SK-N-SH (cell line): ENCODE measurements around the gene RIPK4. TPM values are rescaled to one million over a fixed set of nuclear protein-coding genes. Genes with fewer than 3 reads are reported as not detected.

ENCODE experiments used
- CTCF ChIA-PET: fragments of 300-600, 350-600 bp; formaldehyde crosslinking; extraction: SDS; loops from one replicate; lab custom pipeline; 2021; lab: Yijun Ruan, JAX
- POLR2A ChIA-PET: fragments of 350-600 bp; sonication (Branson Sonifier 250); formaldehyde crosslinking; extraction: SDS; loops from one replicate; lab custom pipeline; 2020; ENCODE audit warnings: antibody characterized with exemption, inconsistent platforms; lab: Yijun Ruan, JAX
- DNase-seq: peaks from one replicate; pipeline ENCODE4 v3.0.0; 2012
- H2AFZ ChIP-seq: fragments of 200-600 bp; sonication (generic); 2 replicates; pipeline ENCODE4 v1.8.1; 2016; ENCODE audit warnings: antibody characterized with exemption, mild to moderate bottlenecking, low read depth
- H3F3A ChIP-seq: fragments of 200-600 bp; sonication (generic); replicated peaks from 2 replicates; pipeline ENCODE3; 2016; ENCODE audit warnings: antibody characterized with exemption, mild to moderate bottlenecking; ENCODE audit not compliant: insufficient read depth
- H3K27ac ChIP-seq, 2 experiments: fragments of 200-500 bp in 1 of 2; fragments of 200-600 bp in 1 of 2; sonication (Bioruptor generic) in 1 of 2; sonication (generic), shearing (Covaris generic) in 1 of 2; 2 replicates each; pipeline versions ENCODE4 v1.5.1 to v1.6.1; 2014 to 2016; ENCODE audit warnings: low read depth in 2 of 2, inconsistent platforms in 1 of 2, low read length in 1 of 2, mild to moderate bottlenecking in 1 of 2, mixed read lengths in 1 of 2
- H3K27me3 ChIP-seq: fragments of 200-600 bp; sonication (generic), shearing (Covaris generic); 2 replicates; pipeline ENCODE4 v1.6.1; 2016; ENCODE audit warnings: mixed run types; ENCODE audit not compliant: insufficient read depth
- H3K36me3 ChIP-seq, 2 experiments: fragments of 200-500 bp in 1 of 2; fragments of 200-600 bp in 1 of 2; sonication (Bioruptor generic) in 1 of 2; sonication (generic) in 1 of 2; replicated peaks in 1 of 2; 2 replicates each; pipeline versions ENCODE3 to v1.5.1; 2014 to 2016; ENCODE audit warnings: low read length in 1 of 2, mild to moderate bottlenecking in 1 of 2; ENCODE audit not compliant: insufficient read depth in 2 of 2, control insufficient read depth in 1 of 2
- H3K4me1 ChIP-seq, 2 experiments: fragments of 200-500 bp in 1 of 2; fragments of 200-600 bp in 1 of 2; sonication (Bioruptor generic) in 1 of 2; sonication (generic), shearing (Covaris generic) in 1 of 2; 2 replicates each; pipeline versions ENCODE4 v1.5.1 to v1.6.1; 2014 to 2016; ENCODE audit warnings: low read depth in 1 of 2, low read length in 1 of 2, mixed run types in 1 of 2; ENCODE audit not compliant: insufficient read depth in 2 of 2, control insufficient read depth in 1 of 2
- H3K4me2 ChIP-seq: fragments of 200-600 bp; sonication (generic), shearing (Covaris generic); 2 replicates; pipeline ENCODE4 v1.6.1; 2017; ENCODE audit warnings: mixed run types
- H3K4me3 ChIP-seq, 2 experiments: fragments of 200-500 bp in 1 of 2; fragments of 200-600 bp in 1 of 2; sonication (Bioruptor generic) in 1 of 2; sonication (generic), shearing (Covaris generic) in 1 of 2; 2 replicates each; pipeline versions ENCODE4 v1.5.1 to v1.8.1; 2014 to 2016; ENCODE audit warnings: low read depth in 2 of 2, inconsistent platforms in 1 of 2, low read length in 1 of 2, mild to moderate bottlenecking in 1 of 2, mixed read lengths in 1 of 2, moderate library complexity in 1 of 2
- H3K79me2 ChIP-seq: fragments of 200-600 bp; sonication (generic); 2 replicates; pipeline ENCODE4 v1.8.1; 2017; ENCODE audit warnings: mild to moderate bottlenecking; ENCODE audit not compliant: insufficient read depth
- H3K9ac ChIP-seq: fragments of 200-600 bp; sonication (generic); 2 replicates; pipeline ENCODE4 v1.6.1; 2017; ENCODE audit warnings: mixed run types
- H3K9me2 ChIP-seq: fragments of 200-600 bp; sonication (generic); 2 replicates; pipeline ENCODE4 v1.6.1; 2017; ENCODE audit warnings: mixed run types
- H3K9me3 ChIP-seq: fragments of 200-600 bp; sonication (generic); 2 replicates; pipeline ENCODE4 v1.6.1; 2017; ENCODE audit warnings: mixed run types, mild to moderate bottlenecking, moderate library complexity
- H4K20me1 ChIP-seq: fragments of 200-600 bp; sonication (generic); 2 replicates; pipeline ENCODE4 v1.6.1; 2017; ENCODE audit warnings: mild to moderate bottlenecking, mixed run types; ENCODE audit not compliant: insufficient read depth
- ELF1 ChIP-seq: IDR thresholded peaks from 2 replicates; pipeline ENCODE4 v1.4.0; 2012
- EP300 ChIP-seq, 2 experiments: IDR thresholded peaks; 2 replicates each; pipeline versions ENCODE4 v1.4.0 to v1.6.1; 2012; ENCODE audit warnings: borderline replicate concordance in 1 of 2, low read depth in 1 of 2, low read length in 1 of 2
- FOSL2 ChIP-seq: IDR thresholded peaks from 2 replicates; pipeline ENCODE4 v1.4.0; 2012; ENCODE audit warnings: low read depth, mild to moderate bottlenecking, moderate library complexity, borderline replicate concordance
- FOXM1 ChIP-seq: IDR thresholded peaks from 2 replicates; pipeline ENCODE4 v1.4.0; 2012; ENCODE audit warnings: low read depth, mild to moderate bottlenecking
- GATA2 ChIP-seq: sonication (generic); formaldehyde crosslinking; IDR thresholded peaks from 2 replicates; pipeline ENCODE4 v1.5.0; 2020; ENCODE audit warnings: mild to moderate bottlenecking, missing genetic modification reagents
- IRF3 ChIP-seq: fragments of 150-350 bp; IDR thresholded peaks from 2 replicates; pipeline ENCODE4 v1.6.1; 2016; ENCODE audit warnings: mild to moderate bottlenecking, low read depth, low read length
- JUND ChIP-seq: IDR thresholded peaks from 2 replicates; pipeline ENCODE4 v1.4.0; 2012
- MEF2A ChIP-seq: IDR thresholded peaks from 2 replicates; pipeline ENCODE4 v1.4.0; 2012; ENCODE audit warnings: low read depth, borderline replicate concordance
- MXI1 ChIP-seq: IDR thresholded peaks from 2 replicates; pipeline ENCODE4 v1.6.1; 2012; ENCODE audit warnings: mild to moderate bottlenecking, low read depth, low read length, improper control_type of control experiment
- NFIC ChIP-seq: IDR thresholded peaks from 2 replicates; pipeline ENCODE4 v1.4.0; 2012; ENCODE audit warnings: borderline replicate concordance
- NRF1 ChIP-seq: IDR thresholded peaks from 2 replicates; pipeline ENCODE4 v1.6.1; 2012; ENCODE audit warnings: low read depth, mild to moderate bottlenecking, low read length
- RAD21 ChIP-seq: IDR thresholded peaks from 2 replicates; pipeline ENCODE4 v1.6.1; 2012; ENCODE audit warnings: mild to moderate bottlenecking, low read length
- RCOR1 ChIP-seq: fragments of 150-350 bp; IDR thresholded peaks from 2 replicates; pipeline ENCODE4 v1.6.1; 2017; ENCODE audit warnings: antibody characterized with exemption, low read length
- REST ChIP-seq: IDR thresholded peaks from 2 replicates; pipeline ENCODE4 v1.6.1; 2012; ENCODE audit warnings: mild to moderate bottlenecking, low read depth, low read length, moderate library complexity
- RFX5 ChIP-seq: IDR thresholded peaks from 2 replicates; pipeline ENCODE4 v1.6.1; 2012; ENCODE audit warnings: mild to moderate bottlenecking, improper control_type of control experiment, low read length
- RXRA ChIP-seq: IDR thresholded peaks from 2 replicates; pipeline ENCODE4 v1.4.0; 2012; ENCODE audit warnings: low read depth, mild to moderate bottlenecking, borderline replicate concordance
- SMC3 ChIP-seq: IDR thresholded peaks from 2 replicates; pipeline ENCODE4 v1.6.1; 2012; ENCODE audit warnings: low read depth, low read length, improper control_type of control experiment
- YY1 ChIP-seq: IDR thresholded peaks from 2 replicates; pipeline ENCODE4 v1.4.0; 2012; ENCODE audit warnings: low read depth, mild to moderate bottlenecking
- WGBS: methylation state at CpG from one replicate; pipeline ENCODE4 v1.1.6; 2017; ENCODE audit warnings: low lambda C conversion rate; 5-methylcytosine and 5-hydroxymethylcytosine counted together
- polyA plus RNA-seq, 3 experiments: library from polyadenylated mRNA; depleted of rRNA; stranded (reverse); fragments of >200 nt; gene quantifications; 2 replicates each; pipeline ENCODE4 v1.2.3, GENCODE V29; 2012
- TF ChIP-seq, protein P1 (sequence below): IDR thresholded peaks from 2 replicates; pipeline ENCODE4 v1.4.0; 2012; ENCODE audit warnings: low read depth, borderline replicate concordance

Gene RIPK4
- polyA plus RNA-seq, 1 of the 3 experiments (the other 2 are of a cell fraction): 11.0 TPM

GRCh38 chr21:41712201-41712600, 54.7 kb downstream of the RIPK4 start:
- Histone ChIP-seq H3K9me3 (no peaks in the 10 kb centered on the region), H3K9me2 (no peaks in the 10 kb centered on the region), H3K9ac (no peak overlapping the region), H4K20me1 (no peaks in the 10 kb centered on the region), H2AFZ (no peak overlapping the region), H3K27me3 (no peaks in the 10 kb centered on the region), H3K4me3 (no peak overlapping the region), H3K79me2 (no peaks in the 10 kb centered on the region), H3K4me1 (no peaks in the 10 kb centered on the region), H3K4me2 (no peak overlapping the region), H3K27ac (no peak overlapping the region), H3F3A (no peaks in the 10 kb centered on the region), H3K36me3 (no peaks in the 10 kb centered on the region)
- 74% methylated on average over 16 of the region's 18 CpGs for WGBS
- ChIA-PET POLR2A (no interaction called here), CTCF (no interaction called here)
- DNase-seq: no peak
- TF ChIP-seq NRF1: no peak
- TF ChIP-seq FOXM1: no peak
- no peak for TF ChIP-seq SMC3
- no peak for TF ChIP-seq YY1

GRCh38 chr21:41711416-41712007, 55.3 kb downstream of the RIPK4 start:
- Histone ChIP-seq H4K20me1 (no peaks in the 10 kb centered on the region), H3K9ac (no peak overlapping the region), H3K79me2 (no peaks in the 10 kb centered on the region), H3K9me2 (no peaks in the 10 kb centered on the region), H3K4me2 (no peak overlapping the region), H3K4me3 (no peak overlapping the region), H3F3A (no peaks in the 10 kb centered on the region), H3K36me3 (no peaks in the 10 kb centered on the region), H3K4me1 (no peaks in the 10 kb centered on the region), H3K27ac (no peak overlapping the region)
- WGBS: 83% methylated on average over 11 of the region's 13 CpGs
- TF ChIP-seq YY1: no peak
- TF ChIP-seq JUND: no peak
- no peak for TF ChIP-seq GATA2 (CRISPR knock-in tag)
- TF ChIP-seq ELF1: no peak
- no peak for TF ChIP-seq RFX5
- TF ChIP-seq, all 33 proteins: peak for 0
- Histone ChIP-seq H3K9me3 (no peaks in the 10 kb centered on the region), H2AFZ (no peak overlapping the region), H3K27me3 (no peaks in the 10 kb centered on the region)
- POLR2A ChIA-PET: no interaction called here
- DNase-seq: no peak
- CTCF ChIA-PET: no interaction called here

DNA sequence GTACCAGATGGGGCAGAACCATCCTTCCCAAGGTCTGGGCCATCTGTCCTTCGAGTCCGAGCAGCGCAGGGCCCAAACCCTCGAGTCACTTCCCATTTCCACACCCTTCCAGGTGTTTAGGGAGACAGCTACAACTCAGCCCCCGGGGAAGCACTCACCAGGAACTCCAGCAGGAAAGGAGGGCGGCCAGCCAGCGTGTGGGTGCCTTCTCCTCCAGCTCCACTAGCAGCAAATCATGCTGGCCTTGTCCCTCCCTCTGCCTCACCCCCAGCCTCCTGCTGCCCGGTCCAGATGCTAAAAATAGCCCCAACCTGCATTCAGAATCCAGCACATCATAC, 56.1 kb downstream of the RIPK4 start:
- 65% methylated on average over 5 of the region's 8 CpGs for WGBS
- no peak overlapping the region for H2AFZ ChIP-seq
- no peaks in the 10 kb centered on the region for H3K9me2 ChIP-seq
- no peaks in the 10 kb centered on the region for H3K4me1 ChIP-seq
- H3K4me2 ChIP-seq: no peak overlapping the region
- no peak overlapping the region for H3K4me3 ChIP-seq
- DNase-seq: no peak
- H3K9me3 ChIP-seq: no peaks in the 10 kb centered on the region
- no peak overlapping the region for H3K27ac ChIP-seq
- no peaks in the 10 kb centered on the region for H3K36me3 ChIP-seq
- H3K9ac ChIP-seq: no peak overlapping the region
- POLR2A ChIA-PET: no interaction called here
- H3K79me2 ChIP-seq: no peaks in the 10 kb centered on the region
- H3F3A ChIP-seq: no peaks in the 10 kb centered on the region
- CTCF ChIA-PET: no interaction called here
- no peak for TF ChIP-seq RXRA
- no peak for TF ChIP-seq MXI1
- TF ChIP-seq MEF2A: no peak
- no peak for TF ChIP-seq EP300 (IDR thresholded peaks at IDR 0.05; ENCODE audit: borderline replicate concordance in 1 of 2, low read depth in 1 of 2, low read length in 1 of 2)
- no peak for TF ChIP-seq FOSL2
- TF ChIP-seq, protein P1, sequence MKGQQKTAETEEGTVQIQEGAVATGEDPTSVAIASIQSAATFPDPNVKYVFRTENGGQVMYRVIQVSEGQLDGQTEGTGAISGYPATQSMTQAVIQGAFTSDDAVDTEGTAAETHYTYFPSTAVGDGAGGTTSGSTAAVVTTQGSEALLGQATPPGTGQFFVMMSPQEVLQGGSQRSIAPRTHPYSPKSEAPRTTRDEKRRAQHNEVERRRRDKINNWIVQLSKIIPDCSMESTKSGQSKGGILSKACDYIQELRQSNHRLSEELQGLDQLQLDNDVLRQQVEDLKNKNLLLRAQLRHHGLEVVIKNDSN: no peak
- TF ChIP-seq REST: no peak
- no peak for TF ChIP-seq RAD21
- TF ChIP-seq RCOR1: no peak
- no peak for TF ChIP-seq NFIC
- no peak for TF ChIP-seq IRF3
- H4K20me1 ChIP-seq: no peaks in the 10 kb centered on the region
- H3K27me3 ChIP-seq: no peaks in the 10 kb centered on the region
